Hepatic stellate cell (primary cell): ENCODE results near the gene PES1.
"Not testable (repeated sequence)": the region's sequence is repeated elsewhere in the genome, so short reads cannot be mapped to it uniquely, and the experiment has no call there.

ENCODE experiments used
- DNase-seq: peaks from one replicate; pipeline ENCODE4 v3.0.0; 2011; ENCODE audit warnings: low spot score

PES1 gene

DNA sequence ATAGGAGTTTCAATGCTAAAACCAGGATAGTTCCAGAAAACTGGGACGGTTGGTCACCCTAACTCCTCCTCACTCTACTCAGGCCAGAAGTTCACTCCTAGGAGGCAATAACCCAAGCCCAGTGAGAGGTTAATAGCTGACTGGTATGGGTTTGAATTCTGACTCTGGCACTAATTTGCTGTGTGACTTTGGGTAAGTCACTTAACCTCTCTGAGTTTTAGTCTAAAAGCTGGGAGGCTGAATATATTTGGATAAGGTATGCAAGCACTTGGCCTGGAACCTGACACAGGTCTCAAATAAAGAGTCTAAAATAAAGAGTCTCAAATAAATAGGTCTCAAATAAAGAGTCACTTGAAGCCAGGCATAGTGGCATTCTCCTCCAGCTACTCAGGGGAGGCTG lies 39.0 kb downstream of the PES1 start:
- DNase-seq: no peak

DNA sequence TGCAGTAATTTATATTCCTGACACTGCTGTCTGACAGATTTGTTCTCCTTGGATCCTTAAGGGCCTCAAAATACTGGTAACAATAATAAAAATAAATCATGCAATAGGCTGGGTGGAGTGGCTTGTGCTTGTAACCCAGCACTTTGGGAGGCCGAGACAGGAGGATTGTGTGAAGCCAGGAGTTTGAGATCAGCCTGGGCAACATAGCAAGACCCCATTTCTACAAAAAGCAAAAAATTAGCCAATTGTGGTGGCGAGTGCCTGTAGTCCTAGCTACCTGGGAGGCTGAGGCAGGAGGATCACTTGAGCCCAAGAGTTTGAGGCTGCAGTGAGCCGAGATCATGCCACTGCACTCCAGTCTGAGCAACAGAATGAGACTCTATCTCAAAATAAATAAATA lies 39.9 kb downstream of the PES1 start:
- not testable (repeated sequence) for DNase-seq

DNA sequence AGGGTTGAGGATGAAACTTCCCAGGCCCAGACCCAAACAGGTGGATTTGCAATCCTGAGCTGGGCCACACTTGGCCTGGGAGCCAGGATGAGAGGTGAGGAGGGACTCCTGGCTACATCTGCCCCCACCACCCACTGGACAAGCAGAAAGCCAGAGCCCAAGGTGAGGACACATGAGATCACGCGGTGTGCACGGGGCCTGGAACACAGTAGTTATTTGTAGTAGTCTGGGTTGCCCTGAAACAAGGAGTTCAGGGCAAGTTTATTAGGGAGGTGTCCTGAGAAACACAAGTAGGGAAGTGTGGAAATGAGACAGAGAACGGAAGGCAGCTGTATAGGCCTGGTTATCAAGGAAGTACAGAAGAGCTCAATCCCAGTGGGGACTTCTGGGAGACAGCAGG lies 44.5 kb downstream of the PES1 start:
- DNase-seq: no peak

DNA sequence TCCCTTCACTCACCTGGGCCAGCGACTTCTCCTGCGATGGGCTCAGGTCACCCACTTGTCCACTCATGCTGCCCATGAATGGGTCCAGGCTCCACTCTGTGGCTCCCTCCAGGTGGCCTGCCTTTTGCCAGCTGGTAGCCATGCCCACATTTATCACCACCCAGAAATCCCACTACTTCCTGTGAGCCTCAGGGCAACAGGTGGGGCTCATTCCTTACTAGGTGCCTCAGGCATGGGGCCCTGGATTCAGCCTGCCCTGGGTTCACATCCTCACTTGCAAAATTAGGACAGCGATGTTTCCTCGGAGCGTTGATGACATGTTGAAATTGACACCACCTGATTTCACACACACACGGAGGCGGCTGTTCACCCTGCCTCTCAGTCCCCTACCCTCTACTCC lies 45.1 kb downstream of the PES1 start, which contains the start of gene SEC14L6:
SEC14L6 (minus strand) TSS at position 126 of the 400 bp plus-strand sequence; CDS start at position 67, 59 bp downstream.
- DNase-seq: no peak

- DNase-seq: no peak
These were observed 48.9 kb downstream of the PES1 start for GRCh38 chr22:30542811-30543188.

- no peak for DNase-seq
These were observed 49.5 kb downstream of the PES1 start for GRCh38 chr22:30541961-30542810.

GRCh38 chr22:30541511-30541910 lies 50.2 kb downstream of the PES1 start:
- DNase-seq: not testable (repeated sequence)

DNA sequence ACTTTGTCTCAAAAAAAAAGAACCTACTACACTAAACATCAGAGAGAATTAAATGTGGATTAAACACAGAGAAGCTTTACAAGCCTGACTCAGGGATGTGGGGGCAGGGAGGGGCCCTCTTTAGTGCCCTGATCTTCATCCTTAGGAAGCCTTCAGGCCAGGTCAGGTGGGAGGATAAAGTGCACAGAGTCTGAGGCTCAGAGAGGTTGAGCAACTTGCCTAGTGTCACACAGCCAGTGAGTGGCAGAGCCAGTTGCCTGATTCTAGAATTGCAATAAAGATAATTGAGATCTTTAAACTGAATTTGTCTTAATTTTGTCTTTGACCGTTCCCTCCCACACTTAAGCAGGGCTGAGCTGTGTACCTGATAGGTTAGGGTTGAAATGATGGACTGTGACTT lies 52.3 kb downstream of the PES1 start:
- no peak for DNase-seq

DNA sequence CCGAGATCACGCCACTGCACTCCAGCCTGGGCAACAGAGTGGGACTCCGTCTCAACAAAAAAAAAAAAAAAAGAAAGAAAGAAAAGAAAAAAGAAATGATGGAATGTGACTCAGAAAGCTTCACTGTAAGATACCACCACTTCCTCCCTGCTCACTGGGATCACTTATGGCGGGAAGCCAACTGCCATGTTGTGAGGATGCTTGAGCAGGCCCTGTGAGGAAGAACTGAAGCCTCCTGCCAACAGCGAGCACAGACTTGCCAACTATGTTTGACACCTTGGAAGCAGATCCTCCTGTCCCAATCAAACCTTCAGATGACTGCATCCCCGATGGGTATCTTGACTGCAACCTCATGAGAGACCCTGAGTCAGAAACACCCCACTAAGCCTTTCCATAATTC lies 53.4 kb downstream of the PES1 start:
- no peak for DNase-seq

DNA sequence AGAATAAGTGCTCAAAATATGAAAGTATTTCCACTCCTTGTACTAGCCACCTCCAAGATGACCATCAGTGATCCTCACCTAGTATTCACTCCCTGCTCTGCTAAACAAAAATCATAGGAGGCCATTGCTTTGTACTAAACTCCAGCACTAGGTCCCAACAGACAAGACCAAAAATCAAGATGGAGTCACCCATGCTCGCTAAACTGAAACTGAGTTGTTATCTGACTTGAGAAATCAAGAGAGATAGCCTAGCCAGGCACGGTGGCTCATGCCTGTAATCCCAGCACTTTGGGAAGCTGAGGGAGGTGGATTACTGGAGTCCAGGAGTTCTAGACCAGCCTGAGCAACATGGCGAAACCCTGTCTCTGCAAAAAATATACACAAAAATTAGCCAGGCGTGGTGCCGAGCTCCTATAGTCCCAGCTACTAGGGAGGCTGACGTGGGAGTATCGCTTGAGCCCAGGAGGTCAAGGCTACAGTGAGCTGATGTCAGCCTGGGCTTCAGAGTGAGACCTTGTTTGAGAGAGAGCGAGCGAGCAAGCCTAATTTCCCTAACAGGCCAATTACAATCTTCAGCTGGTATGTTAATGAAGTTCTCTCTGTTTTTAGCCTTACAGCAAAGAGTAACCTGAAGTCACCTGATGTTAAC lies 54.5 kb downstream of the PES1 start:
- no peak for DNase-seq

- DNase-seq: no peak
These were observed 56.5 kb downstream of the PES1 start for GRCh38 chr22:30535182-30535581.

- DNase-seq: no peak
These were observed 59.8 kb downstream of the PES1 start for GRCh38 chr22:30531651-30532608.

DNA sequence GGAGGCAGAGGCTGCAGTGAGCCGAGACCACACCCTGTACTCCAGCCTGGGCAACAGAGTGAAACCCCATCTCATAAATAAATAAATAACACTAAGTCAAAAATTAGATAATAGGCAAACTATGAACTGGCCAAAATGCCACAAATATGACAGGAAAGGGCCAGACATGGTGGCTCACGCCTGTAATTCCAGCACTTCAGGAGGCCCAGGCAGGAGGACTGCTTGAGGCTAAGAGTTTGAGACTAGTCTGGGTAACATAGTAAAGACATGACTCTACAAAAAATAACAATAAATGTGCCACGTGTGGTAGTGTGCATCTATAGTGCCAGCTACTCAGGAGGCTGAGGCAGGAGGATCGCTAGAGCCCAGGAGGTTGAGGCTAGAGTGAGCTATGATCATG lies 65.1 kb downstream of the PES1 start:
- no peak for DNase-seq
